HG02571 (cell line): ENCODE data around the gene NLN.
"Not testable (repeated sequence)": the region's sequence is repeated elsewhere in the genome, so short reads cannot be mapped to it uniquely, and the experiment has no call there.

Experiments used
- ATAC-seq: cut with Tn5 transposase; IDR thresholded peaks from one replicate; pipeline ENCODE4 v1.9.1; 2021; ENCODE audit warnings: mild to moderate bottlenecking, moderate library complexity; ENCODE audit not compliant: unreplicated experiment

Gene NLN

DNA sequence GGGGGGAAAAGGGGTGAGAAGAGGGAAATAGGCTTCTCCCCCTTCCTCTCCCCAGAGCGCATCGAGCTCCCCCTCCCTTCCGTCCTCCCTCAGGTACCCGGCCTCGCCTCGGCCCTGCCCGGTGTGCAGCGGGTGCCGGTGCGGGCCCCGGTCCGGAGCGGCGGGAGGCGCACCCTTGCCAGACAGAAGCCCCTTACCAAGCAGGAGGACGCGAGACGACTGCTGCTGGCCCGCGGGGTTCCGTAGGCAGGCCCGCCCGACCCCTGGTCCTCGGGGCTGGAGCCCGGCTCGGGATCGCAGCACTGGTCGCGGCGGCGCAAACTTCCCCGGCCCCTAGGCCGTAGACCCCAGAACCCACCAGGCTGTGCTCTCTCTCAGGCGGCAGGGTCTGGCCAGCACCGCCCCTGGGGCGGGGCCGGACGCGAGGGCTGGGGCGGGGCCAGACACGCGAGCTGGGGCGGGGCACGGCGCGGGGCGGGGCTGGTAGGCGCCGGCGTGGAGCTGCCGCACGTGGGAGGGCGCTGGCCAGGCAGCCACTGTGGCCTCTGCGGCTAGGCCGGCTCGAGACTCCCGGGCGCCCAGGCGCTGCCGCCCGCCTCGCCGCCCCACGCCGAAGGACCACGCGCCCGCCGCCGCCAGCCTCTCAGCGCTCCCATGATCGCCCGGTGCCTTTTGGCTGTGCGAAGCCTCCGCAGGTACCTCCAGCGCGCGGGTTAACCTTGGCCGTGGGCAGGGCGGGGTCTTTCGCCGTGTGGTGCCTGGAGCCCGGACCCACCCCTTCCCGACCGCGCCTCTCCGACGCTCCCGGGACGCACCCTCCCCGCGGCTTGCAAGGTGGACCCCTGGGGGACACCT is at the start of gene NLN, which contains the start of gene SGTB:
TSS of gene NLN (plus strand) at position 486 of the 855 bp plus-strand sequence. CDS start at position 655, 169 bp downstream.
TSS of gene SGTB (minus strand) at position 390 of the 855 bp plus-strand sequence. CDS start 1,302 bp downstream, outside the sequence.
- ATAC-seq: peak; percentile 88

DNA sequence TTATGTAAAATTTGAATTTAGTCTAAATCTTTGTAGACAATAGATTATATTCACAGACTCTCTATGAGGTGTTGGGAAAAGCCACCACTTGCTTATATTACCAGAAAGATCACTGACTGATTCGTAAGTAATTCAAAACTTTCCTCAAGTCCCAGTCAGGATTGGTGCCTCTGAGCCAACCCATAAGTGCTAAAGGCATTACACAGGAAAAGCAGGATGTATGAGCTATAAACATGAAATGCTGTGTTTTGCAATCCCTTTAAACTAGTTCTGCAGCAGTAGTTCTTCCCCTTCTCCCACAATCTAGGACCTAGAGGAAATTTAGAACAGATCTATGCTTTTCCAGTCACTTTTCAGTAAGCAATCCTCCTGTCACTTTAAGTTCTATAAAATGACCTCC is 49.2 kb upstream of the NLN start:
- ATAC-seq: no peak

DNA sequence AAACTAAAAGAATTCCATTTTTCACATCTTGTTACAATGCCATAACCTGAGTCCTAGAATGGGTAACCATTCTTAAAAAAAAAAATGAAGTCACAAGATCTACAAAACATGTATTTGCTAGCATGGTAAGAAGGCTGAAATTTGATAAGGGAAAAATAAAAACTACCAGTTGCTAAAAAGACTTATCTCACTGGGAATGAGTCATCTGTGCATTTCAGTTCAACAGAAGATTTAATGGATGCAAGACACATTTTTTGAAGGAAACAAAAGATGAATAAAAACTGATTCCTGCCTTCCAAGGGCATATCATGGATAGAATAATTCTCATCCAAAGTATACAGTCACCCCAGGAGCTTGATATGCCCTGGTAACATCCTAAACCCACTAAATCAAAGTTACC is 47.3 kb upstream of the NLN start:
- no peak for ATAC-seq

DNA sequence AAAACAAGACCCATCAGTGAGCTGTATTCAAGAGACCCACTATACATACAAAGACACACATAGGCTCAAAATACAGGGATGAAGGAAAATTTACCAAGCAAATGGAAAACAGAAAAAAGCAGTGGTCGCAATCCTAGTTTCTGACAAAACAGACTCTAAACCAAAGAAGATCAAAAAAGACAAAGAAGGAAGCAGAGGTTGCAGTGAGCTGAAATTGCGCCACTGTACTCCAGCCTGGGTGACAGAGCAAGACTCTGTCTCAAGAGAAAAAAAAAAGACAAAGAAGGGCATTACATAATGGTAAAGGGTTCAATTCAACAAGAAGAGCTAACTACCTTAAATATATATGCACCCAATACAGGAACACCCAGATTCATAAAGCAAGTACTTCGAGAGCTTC is 45.9 kb upstream of the NLN start:
- not testable (repeated sequence) for ATAC-seq

DNA sequence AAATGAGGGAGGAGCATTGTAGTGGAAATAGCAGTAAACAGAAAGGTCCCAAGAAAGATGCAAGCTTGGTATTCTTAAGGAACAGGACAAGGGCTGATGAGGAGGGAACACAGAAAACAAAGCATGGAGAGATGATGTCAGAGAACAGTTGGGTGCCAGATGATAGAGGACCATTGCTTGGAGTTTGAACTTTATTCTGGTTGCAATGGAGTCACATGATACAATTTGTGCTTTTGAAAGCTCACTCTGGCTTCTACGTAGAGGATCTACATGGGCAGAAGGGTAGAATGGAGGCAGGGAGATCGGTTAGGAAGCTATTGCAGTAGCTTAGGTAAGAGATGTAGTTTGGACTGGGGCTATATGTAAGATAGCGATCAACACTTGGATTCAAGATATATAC is 39.9 kb upstream of the NLN start:
- ATAC-seq: no peak

DNA sequence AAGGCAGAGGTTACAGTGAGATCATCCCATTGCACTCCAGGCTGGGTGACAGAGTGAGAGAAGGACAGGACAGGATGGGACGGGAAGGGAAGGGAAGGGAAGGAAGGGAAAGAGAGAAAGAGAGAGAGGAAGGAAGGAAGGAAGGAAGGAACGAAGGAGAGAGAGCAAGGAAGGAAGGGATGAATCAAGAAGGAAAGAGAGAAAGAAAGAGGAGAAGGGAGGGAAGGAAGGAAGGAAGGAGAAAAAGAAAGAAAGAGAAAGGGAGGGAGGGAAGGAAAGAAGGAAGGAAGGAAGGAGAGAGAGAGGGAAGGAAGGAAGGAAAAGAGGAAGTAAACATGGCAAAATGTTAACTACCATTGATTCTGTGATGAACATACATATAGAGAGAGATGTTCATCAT is 28.9 kb upstream of the NLN start:
- ATAC-seq: no peak

DNA sequence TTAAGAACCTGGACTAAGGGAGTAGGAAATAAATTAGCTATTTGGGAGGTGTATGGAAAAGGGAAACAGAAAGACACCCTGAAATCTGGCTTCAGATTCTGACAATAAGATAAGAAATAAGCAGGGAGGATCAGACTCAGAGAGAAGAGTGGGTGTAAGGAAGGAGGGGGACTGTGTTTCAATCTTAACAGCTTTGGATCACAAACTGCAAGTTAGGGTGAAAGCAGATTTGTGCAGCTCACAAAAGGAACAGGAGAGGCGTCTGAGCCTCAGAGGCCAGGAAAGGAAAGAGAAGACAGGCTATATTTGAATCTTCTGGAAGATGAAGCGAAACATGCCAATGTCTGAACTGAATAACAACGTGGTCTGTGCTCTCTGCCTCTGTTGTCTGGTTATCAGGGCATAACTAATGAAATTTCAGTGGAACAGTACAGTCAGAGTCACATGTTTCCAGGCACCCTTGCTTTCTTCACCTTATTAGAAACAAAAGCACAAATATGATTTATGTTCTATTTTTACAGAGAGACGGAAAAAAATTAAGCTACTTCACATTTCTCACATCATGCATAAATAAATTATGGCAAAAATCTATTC is 26.7 kb upstream of the NLN start:
- ATAC-seq: no peak

DNA sequence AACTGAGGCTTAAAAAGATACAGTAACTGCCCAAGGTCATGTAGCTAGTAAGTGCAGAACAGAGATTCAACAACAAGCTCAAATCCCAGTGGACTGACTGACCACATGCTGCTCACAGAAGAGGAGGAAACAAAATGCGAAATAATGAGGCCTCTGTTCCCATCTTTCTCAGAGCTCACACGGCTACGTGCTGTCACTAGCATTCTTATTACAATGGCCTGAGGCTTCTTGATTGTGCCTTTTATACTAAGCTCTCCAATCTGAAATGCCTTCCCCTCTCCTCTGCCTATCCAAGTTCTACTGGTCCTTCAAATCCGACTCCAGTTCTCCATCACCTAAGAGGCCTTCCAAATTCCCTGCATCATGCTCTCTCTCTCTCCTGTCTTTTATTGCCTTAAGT is 26.1 kb upstream of the NLN start:
- no peak for ATAC-seq

DNA sequence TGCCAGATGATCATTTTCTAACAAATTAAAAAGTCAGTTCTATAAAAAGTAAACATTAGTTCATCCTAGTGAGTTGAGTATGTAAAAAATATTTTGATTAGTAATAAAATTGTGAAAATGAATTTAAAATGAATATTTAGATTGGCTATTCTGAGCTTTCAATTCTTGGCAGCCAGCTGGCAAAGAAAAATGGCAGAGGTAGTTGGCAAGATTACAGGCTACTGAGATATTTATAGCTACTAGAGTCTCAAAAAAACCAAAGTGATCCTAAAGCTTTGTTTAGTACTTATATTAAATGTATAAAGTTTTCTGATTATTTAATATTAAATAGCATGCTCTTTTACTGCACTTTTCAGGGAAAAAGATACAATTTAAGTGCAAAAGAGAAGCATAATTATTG is 25.1 kb upstream of the NLN start:
- no peak for ATAC-seq

DNA sequence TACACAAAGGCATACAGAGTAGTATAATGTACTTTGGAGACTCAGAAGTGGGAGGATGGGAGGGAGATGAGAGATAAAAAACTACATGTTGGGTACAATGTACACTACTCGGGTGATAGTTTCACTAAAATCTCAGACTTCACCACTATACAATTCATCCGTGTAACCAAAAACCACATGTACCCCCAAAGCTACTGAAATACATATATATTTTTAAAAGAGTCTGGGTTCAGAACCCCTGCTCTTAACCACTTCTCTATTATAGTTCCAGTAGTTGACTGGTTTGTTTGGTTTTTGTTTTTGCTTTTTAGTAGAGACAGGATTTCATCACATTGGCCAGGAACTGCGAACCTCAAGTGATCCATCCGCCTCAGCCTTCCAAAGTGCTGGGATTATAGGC is 22.7 kb upstream of the NLN start:
- ATAC-seq: no peak

DNA sequence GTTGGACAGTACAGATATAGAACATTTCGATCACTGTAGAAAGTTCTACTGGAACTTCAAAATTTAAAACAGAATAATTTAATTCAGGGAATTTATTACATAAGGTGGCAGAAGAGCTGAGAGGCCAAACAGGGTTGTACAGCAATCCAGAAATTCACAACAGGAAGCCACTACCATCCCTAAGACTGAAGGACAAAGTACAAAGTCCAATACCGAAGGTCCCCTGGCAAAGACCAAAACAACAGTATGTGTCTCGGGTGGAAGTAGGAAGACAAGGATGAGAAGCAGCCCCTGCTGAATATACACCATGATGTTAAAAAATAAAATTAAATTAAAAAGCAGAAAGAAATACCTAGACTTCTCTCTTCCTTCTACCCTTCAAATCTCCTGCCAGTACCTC is 20.0 kb upstream of the NLN start:
- ATAC-seq: no peak

DNA sequence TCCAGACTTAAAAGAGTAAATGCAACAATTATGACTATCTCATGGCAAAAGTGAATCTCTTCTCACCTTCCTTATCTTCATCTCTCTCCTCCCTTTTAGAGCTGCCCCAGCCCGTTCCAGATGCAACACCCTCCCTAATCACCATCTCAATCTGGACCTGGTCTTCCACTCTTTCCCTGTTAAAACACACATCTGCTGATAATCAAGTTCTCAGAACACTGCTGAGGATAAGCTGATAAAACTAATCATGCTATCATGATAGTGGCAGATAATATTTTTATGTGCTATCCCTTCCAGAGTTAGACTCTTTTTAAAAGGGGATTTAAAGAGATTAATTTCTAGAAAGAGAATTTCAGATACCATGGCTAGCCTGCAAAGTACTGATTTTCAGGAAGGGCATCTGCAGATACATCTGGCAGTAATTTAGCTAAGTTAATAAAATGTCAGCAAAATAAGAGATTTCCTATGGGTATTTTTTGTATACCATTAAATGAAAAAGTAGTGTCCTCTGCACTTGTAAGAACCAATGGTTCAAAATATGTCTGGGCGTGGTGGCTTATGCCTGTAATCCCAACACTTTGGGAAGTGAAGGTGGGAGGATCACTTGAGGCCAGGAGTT is 17.3 kb upstream of the NLN start:
- ATAC-seq: no peak

DNA sequence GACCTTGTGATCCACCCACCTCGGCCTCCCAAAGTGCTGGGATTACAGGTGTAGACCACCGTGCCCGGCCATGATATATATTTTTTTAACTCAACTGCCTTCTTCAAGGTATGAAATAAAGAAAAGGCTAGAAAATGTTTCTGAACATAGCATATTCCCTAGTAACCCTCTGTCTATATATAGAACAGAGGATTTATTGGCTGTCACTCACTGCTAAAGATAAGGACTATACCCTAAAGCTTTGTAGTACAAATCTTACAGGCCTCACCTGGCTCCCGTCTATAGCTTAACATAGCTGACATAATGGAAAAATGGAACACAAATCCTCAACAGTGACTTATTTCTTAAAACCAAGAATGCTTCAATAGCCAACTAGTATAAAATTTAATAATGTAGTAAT is 14.3 kb upstream of the NLN start:
- no peak for ATAC-seq

DNA sequence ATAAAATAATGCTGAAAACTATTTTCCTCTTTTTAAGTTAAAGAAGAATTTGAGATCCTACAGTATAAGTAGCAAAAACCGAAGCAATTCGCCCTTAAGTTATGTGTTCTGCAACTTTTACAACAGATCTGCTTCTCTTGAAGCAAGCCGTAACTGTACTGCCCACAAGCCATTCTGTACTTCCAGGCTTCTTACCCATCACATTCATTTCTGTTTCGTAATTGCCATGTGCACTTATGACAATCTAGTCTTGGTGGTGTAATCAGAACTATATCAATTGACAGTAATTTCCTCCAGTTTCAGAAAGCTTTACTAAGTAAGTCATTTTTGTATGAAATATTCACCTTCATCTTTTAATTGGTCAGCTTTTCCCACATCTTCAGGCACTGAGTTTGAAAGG is 13.9 kb upstream of the NLN start:
- no peak for ATAC-seq

DNA sequence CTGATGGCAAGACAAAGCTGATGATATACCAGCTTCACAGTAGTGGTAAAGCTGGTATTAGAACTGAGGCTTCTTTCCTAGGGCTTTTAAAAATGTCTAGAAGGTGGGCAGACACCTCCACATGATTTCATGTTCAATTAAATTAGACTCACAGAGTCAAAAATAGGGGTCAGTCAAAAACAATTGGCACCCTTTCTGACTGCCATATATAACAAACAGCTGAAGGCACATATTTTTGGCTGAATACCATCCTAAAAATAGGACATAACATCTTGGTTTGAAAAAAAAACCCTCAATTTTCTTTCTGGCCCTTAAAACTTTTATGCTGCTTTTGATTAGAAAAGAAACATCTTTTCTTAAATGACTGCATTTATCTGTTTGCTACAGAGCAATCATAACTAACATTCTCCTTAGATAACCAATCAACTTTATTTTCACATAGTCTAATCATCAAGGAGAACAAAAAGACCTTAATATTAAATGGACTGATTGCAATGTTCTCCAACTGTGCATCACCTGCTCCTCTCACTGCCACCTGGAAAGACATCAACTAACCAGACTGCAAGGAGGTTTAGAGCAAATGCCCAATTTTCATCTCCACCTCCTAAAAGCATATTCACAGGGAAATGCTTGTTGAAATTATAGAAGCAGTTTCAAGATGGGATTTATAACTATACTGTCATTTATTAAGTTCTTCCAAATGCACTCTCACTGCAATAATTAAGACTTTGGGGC is 3.3 kb upstream of the NLN start:
- no peak for ATAC-seq

DNA sequence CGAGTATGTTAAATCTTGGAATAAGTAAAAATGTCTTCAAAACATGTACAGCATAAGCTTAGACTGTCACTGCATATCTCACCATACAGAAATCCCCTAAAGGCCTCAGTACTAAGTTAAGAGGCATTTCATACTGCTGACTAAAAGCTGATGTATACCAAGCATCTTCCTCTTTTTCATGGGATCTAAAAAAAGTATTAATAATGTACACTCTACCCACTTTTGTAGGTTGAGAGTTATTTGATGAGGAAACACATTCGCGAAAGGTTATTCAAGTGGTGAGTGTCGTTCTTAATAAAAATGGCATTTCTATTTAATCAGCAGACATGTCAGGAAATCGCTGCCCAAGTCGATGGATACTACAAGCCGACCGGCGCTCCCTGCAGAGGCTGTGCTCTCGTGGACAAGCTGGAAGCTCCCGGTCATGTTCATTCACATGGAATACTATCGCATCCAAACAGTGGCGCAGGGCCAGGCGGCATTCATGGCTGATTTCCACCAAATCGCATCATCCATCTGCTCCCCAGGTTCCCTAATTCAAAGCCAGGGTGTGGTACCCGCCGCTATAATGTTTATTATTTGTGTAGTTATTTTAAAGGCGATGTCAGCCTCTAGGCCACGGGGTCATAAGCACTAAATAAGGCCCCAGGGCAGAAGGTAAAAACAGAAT is 820 bp upstream of the NLN start:
- no peak for ATAC-seq

DNA sequence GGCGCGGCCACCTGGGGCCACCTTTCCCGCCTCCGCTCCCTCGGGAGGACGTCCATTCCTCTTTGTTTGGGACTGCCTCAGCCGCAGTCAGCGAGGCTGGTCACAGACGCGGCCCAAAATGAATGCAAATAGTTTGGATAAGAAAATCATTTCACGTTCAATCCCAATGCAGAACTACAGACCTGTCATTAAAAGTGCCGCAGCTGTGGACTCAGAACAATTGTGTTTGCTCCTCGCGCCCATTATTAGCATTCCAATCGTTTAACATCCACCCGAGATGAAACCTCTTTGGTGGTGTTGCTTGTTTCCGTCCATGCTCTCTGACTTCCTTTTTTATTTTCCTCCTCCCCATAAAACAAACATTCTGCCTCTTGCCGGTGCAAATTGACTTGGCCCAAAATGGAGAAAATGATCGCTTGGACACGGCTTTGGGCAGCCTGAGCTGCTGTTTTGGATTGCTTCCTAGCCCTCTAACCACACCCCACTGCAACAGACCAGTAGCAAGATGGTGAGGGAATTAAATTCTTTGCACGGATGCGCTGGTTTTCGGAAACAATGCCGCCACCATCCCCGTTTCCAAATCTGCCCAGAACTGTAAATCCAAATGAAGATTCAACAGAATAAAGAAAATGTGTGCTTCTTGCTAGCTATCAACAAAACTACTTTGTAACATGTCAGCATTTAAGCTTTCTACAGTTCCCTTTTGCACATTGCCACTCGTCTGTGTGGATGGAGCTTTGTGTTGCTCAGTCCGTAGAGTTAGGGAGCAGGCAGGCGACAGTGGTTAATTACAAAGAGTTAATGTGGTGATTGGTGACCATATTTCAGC is 784 bp downstream of the NLN start:
- ATAC-seq: no peak

DNA sequence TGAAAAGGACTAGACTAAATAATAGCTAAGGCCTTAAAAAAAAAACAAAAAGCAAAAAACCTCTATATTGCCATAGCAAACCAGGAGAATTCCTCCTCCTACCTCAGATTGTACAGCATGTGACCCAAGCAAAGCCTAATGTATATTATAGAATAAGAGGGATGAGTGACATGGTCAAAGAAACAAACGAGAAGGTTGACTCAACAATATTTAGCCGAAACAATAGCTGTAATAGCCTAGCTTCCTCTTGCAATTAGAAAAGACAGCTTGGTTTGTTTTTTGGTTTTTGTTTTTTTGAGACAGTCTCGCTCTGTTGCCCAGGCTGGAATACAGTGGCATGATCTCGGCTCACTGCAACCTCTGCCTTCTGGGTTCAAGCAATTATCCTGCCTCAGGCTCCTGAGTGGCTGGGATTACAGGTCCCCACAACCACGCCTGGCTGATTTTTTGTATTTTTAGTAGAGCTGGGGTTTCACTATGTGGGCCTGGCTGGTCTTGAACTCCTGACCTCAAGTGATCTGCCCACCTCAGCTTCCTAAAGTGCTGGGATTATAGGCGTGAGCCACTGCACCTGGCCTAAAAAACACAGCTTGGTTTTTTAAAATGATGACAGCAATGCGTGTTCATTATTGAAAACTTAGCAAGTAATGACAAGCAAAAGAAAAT is 5.6 kb downstream of the NLN start:
- no peak for ATAC-seq

DNA sequence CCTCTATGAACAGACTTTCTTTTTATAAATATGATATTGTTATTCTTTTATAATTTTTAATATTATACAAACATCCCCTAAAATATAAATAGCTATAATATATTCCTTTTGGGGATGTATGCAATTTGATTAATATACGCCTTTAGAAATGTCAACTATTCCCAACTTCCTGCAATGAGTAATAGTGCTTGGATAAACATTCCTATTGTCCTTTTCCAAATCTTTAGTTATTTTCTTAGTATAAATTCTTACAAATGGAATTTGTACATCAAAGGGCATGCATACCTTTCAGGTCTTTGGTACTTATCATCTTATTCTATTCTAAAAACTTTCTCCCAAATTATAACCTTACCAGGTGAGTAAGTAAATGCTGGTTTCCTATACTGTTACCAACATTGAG is 6.2 kb downstream of the NLN start:
- ATAC-seq: no peak
